ENCODE data around the gene NAPB.

NAPB gene

GRCh38 chr20:23350196-23350903, 70.9 kb downstream of the NAPB start, which contains the start of gene NXT1:
Gene NXT1, plus strand, starts transcription at chr20:23350791. Its CDS starts 3,251 bp downstream, at chr20:23354042.
- no peak for TF ChIP-seq SIN3A (IDR thresholded peaks at IDR 0.05; ENCODE audit: borderline replicate concordance, insufficient read depth, low read length)
- peak; percentile 12 for TF ChIP-seq FOXP2 (optimal IDR thresholded peaks at IDR 0.05; ENCODE audit: borderline replicate concordance, extremely low read depth, extremely low read length, insufficient read depth)
- TF ChIP-seq TAF1 (IDR thresholded peaks at IDR 0.05; ENCODE audit: borderline replicate concordance, insufficient read depth, low read length): no peak
- TF ChIP-seq, protein P1, sequence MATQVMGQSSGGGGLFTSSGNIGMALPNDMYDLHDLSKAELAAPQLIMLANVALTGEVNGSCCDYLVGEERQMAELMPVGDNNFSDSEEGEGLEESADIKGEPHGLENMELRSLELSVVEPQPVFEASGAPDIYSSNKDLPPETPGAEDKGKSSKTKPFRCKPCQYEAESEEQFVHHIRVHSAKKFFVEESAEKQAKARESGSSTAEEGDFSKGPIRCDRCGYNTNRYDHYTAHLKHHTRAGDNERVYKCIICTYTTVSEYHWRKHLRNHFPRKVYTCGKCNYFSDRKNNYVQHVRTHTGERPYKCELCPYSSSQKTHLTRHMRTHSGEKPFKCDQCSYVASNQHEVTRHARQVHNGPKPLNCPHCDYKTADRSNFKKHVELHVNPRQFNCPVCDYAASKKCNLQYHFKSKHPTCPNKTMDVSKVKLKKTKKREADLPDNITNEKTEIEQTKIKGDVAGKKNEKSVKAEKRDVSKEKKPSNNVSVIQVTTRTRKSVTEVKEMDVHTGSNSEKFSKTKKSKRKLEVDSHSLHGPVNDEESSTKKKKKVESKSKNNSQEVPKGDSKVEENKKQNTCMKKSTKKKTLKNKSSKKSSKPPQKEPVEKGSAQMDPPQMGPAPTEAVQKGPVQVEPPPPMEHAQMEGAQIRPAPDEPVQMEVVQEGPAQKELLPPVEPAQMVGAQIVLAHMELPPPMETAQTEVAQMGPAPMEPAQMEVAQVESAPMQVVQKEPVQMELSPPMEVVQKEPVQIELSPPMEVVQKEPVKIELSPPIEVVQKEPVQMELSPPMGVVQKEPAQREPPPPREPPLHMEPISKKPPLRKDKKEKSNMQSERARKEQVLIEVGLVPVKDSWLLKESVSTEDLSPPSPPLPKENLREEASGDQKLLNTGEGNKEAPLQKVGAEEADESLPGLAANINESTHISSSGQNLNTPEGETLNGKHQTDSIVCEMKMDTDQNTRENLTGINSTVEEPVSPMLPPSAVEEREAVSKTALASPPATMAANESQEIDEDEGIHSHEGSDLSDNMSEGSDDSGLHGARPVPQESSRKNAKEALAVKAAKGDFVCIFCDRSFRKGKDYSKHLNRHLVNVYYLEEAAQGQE (IDR thresholded peaks at IDR 0.05; ENCODE audit: insufficient read depth in 1 of 2, low read depth in 2 of 2, low read length in 2 of 2): 0 out of 4 replicates have a peak, but pooled peaks of 1 of the 2 experiments have one; percentile 9
- TF ChIP-seq POLR2AphosphoS5 (IDR thresholded peaks at IDR 0.05; ENCODE audit: low read depth, low read length): peak; percentile 74; the same call in 1 of the 2 replicates

DNA sequence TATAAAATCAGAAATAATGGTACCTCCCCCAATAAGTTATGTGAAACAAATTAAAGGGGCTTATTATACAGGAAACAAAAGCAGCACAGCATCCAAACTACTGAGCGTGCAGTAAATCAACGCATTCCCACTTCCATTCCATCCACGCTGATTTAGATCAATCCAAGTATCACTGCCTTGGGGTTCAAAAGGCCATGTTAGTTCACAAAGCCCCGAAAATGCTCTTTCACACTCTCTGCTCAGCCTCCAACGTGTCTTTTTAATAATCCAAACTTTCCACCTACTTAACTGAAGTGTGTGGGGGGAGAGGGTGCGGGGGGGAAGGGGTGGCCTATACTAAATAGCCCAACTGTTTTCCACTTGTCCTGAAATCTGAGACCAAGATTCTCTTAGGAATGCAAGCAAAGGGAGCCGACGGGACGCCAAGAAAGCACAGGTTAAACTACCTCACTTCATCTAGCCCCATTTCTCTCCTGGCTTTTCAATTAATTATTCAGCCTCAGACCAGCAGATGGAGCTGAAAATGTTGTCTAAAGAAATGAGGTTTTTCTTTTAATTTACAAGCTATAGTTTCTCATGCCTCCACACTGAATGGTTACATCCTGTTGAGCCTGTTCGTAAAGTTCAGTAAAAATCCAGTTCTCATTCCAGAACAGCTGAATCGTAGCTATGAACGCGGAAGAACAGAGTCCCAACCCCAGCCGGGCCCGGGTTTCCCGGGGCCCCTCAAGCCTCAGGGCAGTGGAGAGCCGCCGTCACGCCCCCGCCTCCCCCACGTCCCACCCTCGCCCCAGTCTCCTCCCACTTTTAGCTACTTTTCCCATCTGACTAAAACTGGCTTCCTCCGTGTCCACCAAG, 71.7 kb downstream of the NAPB start:
- TF ChIP-seq FOXP2 (optimal IDR thresholded peaks at IDR 0.05; ENCODE audit: borderline replicate concordance, extremely low read depth, extremely low read length, insufficient read depth) (no peak), SIN3A (IDR thresholded peaks at IDR 0.05; ENCODE audit: borderline replicate concordance, insufficient read depth, low read length) (no peak), POLR2AphosphoS5 (IDR thresholded peaks at IDR 0.05; ENCODE audit: low read depth, low read length) (no peak), TAF1 (IDR thresholded peaks at IDR 0.05; ENCODE audit: borderline replicate concordance, insufficient read depth, low read length) (no peak)
- TF ChIP-seq, protein P1 (IDR thresholded peaks at IDR 0.05; ENCODE audit: insufficient read depth in 1 of 2, low read depth in 2 of 2, low read length in 2 of 2): no peak

DNA sequence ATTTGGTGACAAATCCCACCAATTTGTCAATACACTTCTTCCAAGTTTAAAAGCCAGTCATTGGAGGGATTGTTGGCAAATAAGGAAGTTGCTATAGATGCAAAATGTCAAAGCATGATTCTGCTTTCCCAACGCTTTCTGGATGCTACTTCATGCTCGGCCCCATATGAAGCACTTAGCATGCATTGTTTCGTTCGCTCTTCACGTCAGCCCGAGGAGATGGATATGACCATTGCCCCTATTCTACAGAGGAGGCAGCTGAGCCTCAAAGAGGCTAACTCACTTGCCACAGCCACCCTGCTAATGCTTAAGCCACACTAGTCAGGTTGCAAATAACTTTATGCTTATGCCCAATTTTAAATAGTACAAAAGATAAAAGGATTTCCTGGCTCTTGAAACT, 73.5 kb downstream of the NAPB start:
- TF ChIP-seq FOXP2 (optimal IDR thresholded peaks at IDR 0.05; ENCODE audit: borderline replicate concordance, extremely low read depth, extremely low read length, insufficient read depth): no peak
- no peak for TF ChIP-seq TAF1 (IDR thresholded peaks at IDR 0.05; ENCODE audit: borderline replicate concordance, insufficient read depth, low read length)
- TF ChIP-seq, protein P1 (IDR thresholded peaks at IDR 0.05; ENCODE audit: insufficient read depth in 1 of 2, low read depth in 2 of 2, low read length in 2 of 2): no peak
- TF ChIP-seq SIN3A (IDR thresholded peaks at IDR 0.05; ENCODE audit: borderline replicate concordance, insufficient read depth, low read length): no peak
- no peak for TF ChIP-seq POLR2AphosphoS5 (IDR thresholded peaks at IDR 0.05; ENCODE audit: low read depth, low read length)

DNA sequence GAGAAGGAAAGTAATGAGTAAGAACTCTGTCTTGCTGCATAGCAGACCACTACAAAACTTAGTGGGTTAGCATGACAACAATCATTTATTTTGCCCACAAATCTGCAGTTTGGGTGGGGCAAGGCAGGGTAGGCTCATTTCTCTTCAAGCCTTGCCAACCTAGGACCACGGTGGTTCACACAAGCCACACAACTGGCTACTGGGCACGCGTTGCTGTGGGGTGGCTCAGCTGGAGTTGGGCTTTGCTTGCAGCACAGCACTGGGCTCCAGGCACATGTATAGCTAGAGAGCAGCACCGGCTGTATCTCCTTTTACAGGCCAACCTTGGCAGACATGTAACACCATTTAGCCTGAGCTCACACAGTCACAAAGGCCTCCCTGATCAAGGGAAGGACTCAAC, 75.3 kb downstream of the NAPB start:
- TF ChIP-seq FOXP2 (optimal IDR thresholded peaks at IDR 0.05; ENCODE audit: borderline replicate concordance, extremely low read depth, extremely low read length, insufficient read depth) (no peak), TAF1 (IDR thresholded peaks at IDR 0.05; ENCODE audit: borderline replicate concordance, insufficient read depth, low read length) (no peak), SIN3A (IDR thresholded peaks at IDR 0.05; ENCODE audit: borderline replicate concordance, insufficient read depth, low read length) (no peak), POLR2AphosphoS5 (IDR thresholded peaks at IDR 0.05; ENCODE audit: low read depth, low read length) (no peak)
- TF ChIP-seq, protein P1 (IDR thresholded peaks at IDR 0.05; ENCODE audit: insufficient read depth in 1 of 2, low read depth in 2 of 2, low read length in 2 of 2): no peak
